ENCODE data around the gene OR5AR1. TPM values are rescaled to one million over a fixed set of nuclear protein-coding genes. Genes with fewer than 3 reads are reported as not detected.

OR5AR1 gene
- total RNA-seq, 1 experiment from 2014 or later = not detected

Other genes starting within 250 kb of the OR5AR1 start
- gene OR5M3, start 190.3 kb upstream of the OR5AR1 start, total RNA-seq (2014; rRNA removed) = not detected in 2 replicates
- gene OR5M8, start 172.3 kb upstream of the OR5AR1 start, total RNA-seq (2014; rRNA removed) = not detected in 2 replicates
- not detected in 2 replicates for gene OR5M11, start 120.4 kb upstream of the OR5AR1 start, total RNA-seq (2014; rRNA removed)
- not detected in 2 replicates for gene OR5M10, start 86.0 kb upstream of the OR5AR1 start, total RNA-seq (2014; rRNA removed)
- gene OR5M1, start 48.8 kb upstream of the OR5AR1 start, total RNA-seq (2014; rRNA removed) = not detected in 2 replicates
- gene OR5AP2, start 21.2 kb upstream of the OR5AR1 start, total RNA-seq (2014; rRNA removed) = not detected in 2 replicates
- not detected in 2 replicates for gene OR9G1, start 35.4 kb downstream of the OR5AR1 start, total RNA-seq (2014; rRNA removed)
- gene OR9G4, start 85.0 kb downstream of the OR5AR1 start, total RNA-seq (2014; rRNA removed) = not detected in 2 replicates